ACC112 (cell line): Measurements from ENCODE around the gene TET3.

ENCODE experiments used
- H2AFZ ChIP-seq: fragments of 200-600 bp; sonication (generic); one replicate; pipeline ENCODE4 v1.6.0; 2017; ENCODE audit warnings: antibody characterized with exemption, low read length; ENCODE audit not compliant: unreplicated experiment
- H3K27ac ChIP-seq: fragments of 200-600 bp; sonication (generic); 2 replicates; pipeline ENCODE4 v1.5.1; 2014; ENCODE audit warnings: low read depth, mild to moderate bottlenecking, antibody characterized with exemption, low read length, moderate library complexity
- H3K27me3 ChIP-seq: fragments of 200-600 bp; sonication (generic); 2 replicates; pipeline ENCODE4 v1.6.1; 2014; ENCODE audit warnings: mild to moderate bottlenecking, antibody characterized with exemption, low read length, moderate library complexity, mixed read lengths; ENCODE audit not compliant: insufficient read depth
- H3K36me3 ChIP-seq: fragments of 200-600 bp; sonication (generic); 2 replicates; pipeline ENCODE4 v1.6.1; 2016; ENCODE audit warnings: mild to moderate bottlenecking, antibody characterized with exemption, low read length, moderate library complexity, mixed read lengths; ENCODE audit not compliant: insufficient read depth
- H3K4me1 ChIP-seq: fragments of 200-600 bp; sonication (generic); one replicate; pipeline ENCODE4 v1.6.1; 2016; ENCODE audit warnings: low read length, mixed read lengths; ENCODE audit not compliant: insufficient read depth, unreplicated experiment, control insufficient read depth
- H3K4me3 ChIP-seq: fragments of 200-600 bp; sonication (generic); 2 replicates; pipeline ENCODE4 v1.5.1; 2014; ENCODE audit warnings: mild to moderate bottlenecking, low read depth, low read length
- H3K79me2 ChIP-seq: fragments of 200-600 bp; sonication (generic); one replicate; pipeline ENCODE4 v1.6.0; 2016; ENCODE audit warnings: low read length; ENCODE audit not compliant: control insufficient read depth, unreplicated experiment, insufficient read depth

Gene TET3

DNA sequence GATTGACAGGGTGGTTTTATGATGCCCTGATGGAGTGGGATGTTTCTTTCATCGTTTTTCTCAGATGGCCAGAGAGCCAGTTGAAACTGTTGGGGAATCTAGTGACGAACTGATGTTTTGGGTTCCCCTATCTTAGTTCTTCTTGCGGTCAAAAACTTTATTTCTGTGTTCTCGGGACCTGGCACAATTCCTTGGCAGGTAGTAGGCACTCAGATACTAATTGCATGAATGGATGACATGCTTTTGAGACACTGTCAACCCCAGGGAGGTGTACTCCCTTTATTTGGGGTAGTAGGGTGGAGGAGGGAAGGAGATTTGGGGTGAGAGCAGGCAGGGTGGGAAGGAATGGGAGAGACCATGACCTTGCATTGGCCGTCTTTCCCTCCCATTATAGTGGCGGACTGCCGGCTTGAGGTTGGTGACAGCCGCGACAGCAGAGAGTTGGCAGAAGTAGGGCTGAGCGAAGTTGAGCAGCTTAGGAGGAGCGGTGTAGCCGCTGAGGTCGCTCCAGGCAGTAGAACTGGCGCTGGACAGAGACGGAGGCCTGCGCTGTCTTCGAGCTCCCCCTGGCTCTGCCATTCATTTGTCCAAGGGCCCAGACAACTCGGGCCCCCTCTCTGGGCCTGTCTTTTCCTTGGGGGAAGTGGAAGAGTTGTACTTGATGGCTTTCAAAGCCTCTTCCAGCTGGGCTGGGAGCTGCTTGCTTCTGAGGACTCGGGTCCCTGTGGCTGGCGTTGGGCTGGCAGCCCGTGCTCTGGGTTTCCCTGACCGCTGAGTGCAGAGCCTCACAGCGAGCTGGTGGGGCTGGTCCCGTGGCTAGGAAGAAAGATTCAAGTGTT is 2.6 kb downstream of the TET3 start:
- peaks cover 15% of the 10 kb centered on the region; the same call in 1 of the 2 replicates for H3K36me3 ChIP-seq
- peak overlapping the region; percentile 82 for H3K4me3 ChIP-seq

GRCh38 chr2:73987948-73988700 is 3.4 kb downstream of the TET3 start:
- Histone ChIP-seq H3K36me3 (peaks cover 15% of the 10 kb centered on the region; the same call in 1 of the 2 replicates), H3K27ac (no peak overlapping the region), H3K27me3 (no peaks in the 10 kb centered on the region), H3K79me2 (peaks cover 54% of the 10 kb centered on the region), H2AFZ (no peak overlapping the region), H3K4me3 (0 out of 2 replicates have a peak overlapping the region, but pooled peaks have one; percentile 25), H3K4me1 (peaks cover 33% of the 10 kb centered on the region)

More for the DNA sequence above, 2.6 kb downstream of the TET3 start:
- no peak overlapping the region for H3K27ac ChIP-seq
- H3K4me1 ChIP-seq: peaks cover 29% of the 10 kb centered on the region
- H3K27me3 ChIP-seq: no peaks in the 10 kb centered on the region
- H3K79me2 ChIP-seq: peaks cover 51% of the 10 kb centered on the region
- no peak overlapping the region for H2AFZ ChIP-seq

DNA sequence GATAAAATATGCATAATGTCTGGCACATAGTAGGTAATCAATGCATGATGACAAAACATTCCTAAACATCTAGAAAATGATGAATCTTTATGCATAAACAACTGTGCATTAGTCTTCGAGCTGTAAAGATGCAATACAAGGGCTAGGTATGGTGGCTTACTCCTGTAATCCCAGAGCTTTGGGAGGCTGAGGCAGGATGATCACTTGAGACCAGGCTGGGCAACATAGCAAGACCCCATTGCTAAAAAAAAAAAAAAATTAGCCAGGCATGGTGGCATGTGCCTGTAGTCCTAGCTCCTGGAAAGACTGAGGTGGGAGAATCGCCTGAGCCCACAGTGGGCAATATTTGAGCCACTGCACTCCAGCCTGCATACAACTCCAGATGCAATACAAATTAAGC is 5.3 kb downstream of the TET3 start:
- peaks cover 45% of the 10 kb centered on the region for H3K4me1 ChIP-seq

GRCh38 chr2:73990531-73990930 is 5.8 kb downstream of the TET3 start:
- Histone ChIP-seq H3K27me3 (no peaks in the 10 kb centered on the region), H2AFZ (no peak overlapping the region), H3K4me3 (no peak overlapping the region), H3K36me3 (peaks cover 15% of the 10 kb centered on the region; the same call in 1 of the 2 replicates), H3K79me2 (peaks cover 60% of the 10 kb centered on the region), H3K27ac (no peak overlapping the region), H3K4me1 (peaks cover 45% of the 10 kb centered on the region)

More for the DNA sequence above, 5.3 kb downstream of the TET3 start:
- no peaks in the 10 kb centered on the region for H3K27me3 ChIP-seq
- peaks cover 59% of the 10 kb centered on the region for H3K79me2 ChIP-seq
- no peak overlapping the region for H3K27ac ChIP-seq
- no peak overlapping the region for H3K4me3 ChIP-seq
- H3K36me3 ChIP-seq: peaks cover 15% of the 10 kb centered on the region; the same call in 1 of the 2 replicates
- H2AFZ ChIP-seq: no peak overlapping the region

- H3K79me2 ChIP-seq: peaks cover 55% of the 10 kb centered on the region
- no peak overlapping the region for H3K4me3 ChIP-seq
- peaks cover 13% of the 10 kb centered on the region; the same call in 1 of the 2 replicates for H3K36me3 ChIP-seq
- peaks cover 32% of the 10 kb centered on the region for H3K4me1 ChIP-seq
- no peak overlapping the region for H3K27ac ChIP-seq
- no peak overlapping the region for H2AFZ ChIP-seq
- H3K27me3 ChIP-seq: no peaks in the 10 kb centered on the region
Measured at GRCh38 chr2:73992036-73992435, 7.3 kb downstream of the TET3 start.

GRCh38 chr2:73993376-73993775 is 8.7 kb downstream of the TET3 start:
- Histone ChIP-seq H3K4me1 (peaks cover 18% of the 10 kb centered on the region), H3K36me3 (peaks cover 10% of the 10 kb centered on the region; the same call in 1 of the 2 replicates), H3K79me2 (peaks cover 51% of the 10 kb centered on the region), H3K27me3 (no peaks in the 10 kb centered on the region), H2AFZ (no peak overlapping the region), H3K4me3 (peak overlapping the region; percentile 20; the same call in 1 of the 2 replicates), H3K27ac (peak overlapping the region; percentile 24; the same call in 1 of the 2 replicates)

DNA sequence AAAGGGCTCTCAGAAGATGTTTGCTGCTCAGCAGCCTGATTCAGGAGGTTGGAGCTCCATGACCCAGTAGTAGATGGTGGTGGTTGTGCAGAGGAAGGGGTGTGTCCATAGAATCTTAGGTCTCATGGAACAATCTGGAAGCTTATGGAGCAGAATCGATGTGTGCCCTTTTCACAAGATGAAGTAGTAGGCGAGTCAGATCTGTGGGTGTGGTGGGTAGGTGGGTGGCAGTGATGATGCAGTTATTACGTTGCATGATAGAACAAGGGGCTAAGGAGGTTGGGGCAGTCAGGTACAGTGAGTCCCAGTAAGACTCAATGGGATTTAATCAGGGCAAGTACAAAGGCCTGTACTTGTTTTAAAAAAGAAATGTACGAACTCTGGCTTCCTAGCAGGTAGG is 9.1 kb downstream of the TET3 start:
- peak overlapping the region; percentile 20; the same call in 1 of the 2 replicates for H3K4me3 ChIP-seq
- no peak overlapping the region for H2AFZ ChIP-seq
- no peaks in the 10 kb centered on the region for H3K27me3 ChIP-seq
- peaks cover 16% of the 10 kb centered on the region for H3K4me1 ChIP-seq
- H3K36me3 ChIP-seq: peaks cover 7% of the 10 kb centered on the region; the same call in 1 of the 2 replicates
- peaks cover 48% of the 10 kb centered on the region for H3K79me2 ChIP-seq
- H3K27ac ChIP-seq: peak overlapping the region; percentile 24; the same call in 1 of the 2 replicates

GRCh38 chr2:73994178-73994831 is 9.6 kb downstream of the TET3 start:
- Histone ChIP-seq H3K4me3 (no peak overlapping the region), H2AFZ (no peak overlapping the region), H3K4me1 (peaks cover 16% of the 10 kb centered on the region), H3K27ac (peak overlapping the region; percentile 24; the same call in 1 of the 2 replicates), H3K79me2 (peaks cover 48% of the 10 kb centered on the region), H3K36me3 (peaks cover 7% of the 10 kb centered on the region; the same call in 1 of the 2 replicates), H3K27me3 (no peaks in the 10 kb centered on the region)

DNA sequence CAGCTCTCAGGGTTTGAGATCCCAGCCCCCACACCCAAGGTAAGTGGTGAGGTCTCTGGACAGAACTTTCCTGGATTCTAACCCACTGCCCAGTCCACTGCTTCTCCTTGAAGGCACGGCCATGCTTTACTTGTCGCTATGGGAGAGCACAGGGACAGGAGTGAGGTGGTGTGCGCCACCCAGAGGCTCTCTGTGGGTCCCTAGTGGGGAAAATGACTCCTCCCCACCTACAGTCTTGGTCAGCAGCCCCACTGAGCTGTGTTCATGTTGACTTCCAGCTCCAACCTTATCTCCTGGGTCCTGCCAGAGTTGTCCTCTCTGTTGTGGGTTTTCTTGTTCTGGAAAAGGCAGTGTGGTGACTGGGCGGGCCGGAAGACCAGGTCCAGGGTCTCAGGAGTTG is 11.1 kb downstream of the TET3 start:
- no peak overlapping the region for H2AFZ ChIP-seq
- no peak overlapping the region for H3K4me3 ChIP-seq
- peaks cover 41% of the 10 kb centered on the region for H3K79me2 ChIP-seq

GRCh38 chr2:73997813-73998212 is 13.1 kb downstream of the TET3 start:
- Histone ChIP-seq H3K27me3 (no peaks in the 10 kb centered on the region), H3K4me1 (peaks cover 41% of the 10 kb centered on the region), H2AFZ (no peak overlapping the region), H3K36me3 (no peaks in the 10 kb centered on the region), H3K27ac (no peak overlapping the region), H3K4me3 (no peak overlapping the region), H3K79me2 (peaks cover 44% of the 10 kb centered on the region)

More for the DNA sequence above, 11.1 kb downstream of the TET3 start:
- Histone ChIP-seq H3K27me3 (no peaks in the 10 kb centered on the region), H3K4me1 (peaks cover 30% of the 10 kb centered on the region), H3K27ac (no peak overlapping the region), H3K36me3 (no peaks in the 10 kb centered on the region)
